ENCODE results near the gene SULT1C3.

GRCh38 chr2:108239786-108240185, at the start of gene SULT1C3:
- no peak for TF ChIP-seq PATZ1 (CRISPR knock-in tag; IDR thresholded peaks at IDR 0.05; ENCODE audit: borderline replicate concordance)
- no peak for TF ChIP-seq ZNF565 (CRISPR knock-in tag; conservative IDR thresholded peaks at IDR 0.05; ENCODE audit: low read depth)
- TF ChIP-seq ZFP30 (CRISPR knock-in tag; IDR thresholded peaks at IDR 0.05), result no peak
- TF ChIP-seq SNAI2 (CRISPR knock-in tag; IDR thresholded peaks at IDR 0.05), result no peak
- TF ChIP-seq CSDC2 (CRISPR knock-in tag; IDR thresholded peaks at IDR 0.05), result no peak
- no peak for TF ChIP-seq POU6F1 (CRISPR knock-in tag; IDR thresholded peaks at IDR 0.05; ENCODE audit: borderline replicate concordance, low read depth)
- no peak for TF ChIP-seq TOX (CRISPR knock-in tag; IDR thresholded peaks at IDR 0.05; ENCODE audit: borderline replicate concordance)

Measured in SK-N-SH treated with all-trans-retinoic acid at 6 μM for 48 hours (cell line).